Cardiac fibroblast (primary cell): Measurements from ENCODE around the gene ZNRF4.

Experiments used
- DNase-seq, 2 donors: peaks; one replicate each; pipeline versions ENCODE4 v3.0.0 to v3.0.0-alpha.2; 2010; ENCODE audit warnings: low read depth in 2 of 2
- H3K4me3 ChIP-seq, 2 donors: replicated peaks in 1 of 2; 1 replicate in 1 of 2; 2 replicates in 1 of 2; pipeline ENCODE4 v1.5.1; 2011; ENCODE audit warnings: low read depth in 2 of 2, low read length in 2 of 2, mild to moderate bottlenecking in 2 of 2, moderate library complexity in 1 of 2
- CTCF ChIP-seq: IDR thresholded peaks from one replicate; pipeline ENCODE4 v1.5.1; 2011; ENCODE audit warnings: low read depth, mild to moderate bottlenecking, low read length, inconsistent platforms

The ZNRF4 gene

GRCh38 chr19:5420953-5421352 is 34.3 kb upstream of the ZNRF4 start:
- no peak for TF ChIP-seq CTCF
- no peak for DNase-seq
- no peak overlapping the region for H3K4me3 ChIP-seq

GRCh38 chr19:5423567-5424125 is 31.6 kb upstream of the ZNRF4 start:
- no peak for TF ChIP-seq CTCF
- DNase-seq, result no peak
- no peak overlapping the region for H3K4me3 ChIP-seq

- H3K4me3 ChIP-seq, result no peak overlapping the region
- no peak for DNase-seq
- TF ChIP-seq CTCF, result no peak
Measured at GRCh38 chr19:5424192-5424973, 30.8 kb upstream of the ZNRF4 start.

- no peak overlapping the region for H3K4me3 ChIP-seq
- DNase-seq, result no peak
- TF ChIP-seq CTCF, result no peak
Measured at GRCh38 chr19:5425260-5425659, 30.0 kb upstream of the ZNRF4 start.

- DNase-seq, result no peak
- no peak overlapping the region for H3K4me3 ChIP-seq
- no peak for TF ChIP-seq CTCF
Measured at GRCh38 chr19:5430237-5430636, 25.0 kb upstream of the ZNRF4 start.

- no peak overlapping the region for H3K4me3 ChIP-seq
- no peak for TF ChIP-seq CTCF
- DNase-seq, result no peak
Measured at GRCh38 chr19:5432687-5433086, 22.5 kb upstream of the ZNRF4 start.

- H3K4me3 ChIP-seq, result no peak overlapping the region
- DNase-seq, result no peak
- no peak for TF ChIP-seq CTCF
Measured at GRCh38 chr19:5434351-5434917, 20.8 kb upstream of the ZNRF4 start.
